A549 (cell line): ENCODE data around the gene ACSS3. TPM values are rescaled to one million over a fixed set of nuclear protein-coding genes. Genes with fewer than 3 reads are reported as not detected.
"Not testable (repeated sequence)": the region's sequence is repeated elsewhere in the genome, so short reads cannot be mapped to it uniquely, and the experiment has no call there.

Source experiments
- ATAC-seq, 2 experiments: fragments of 200-7000 bp in 1 of 2; fragments of >200 bp in 1 of 2; cut with Nextera tagmentation in 1 of 2; cut with Tn5 transposase in 1 of 2; 3 replicates each; pipeline versions ENCODE4 v1.8.0 to v1.9.1; 2018 to 2020; ENCODE audit warnings: mild to moderate bottlenecking in 1 of 2, moderate library complexity in 1 of 2
- CTCF ChIA-PET: fragments of 300-600 bp; sonication (Branson Sonifier 250); formaldehyde crosslinking; extraction: SDS; loops from one replicate; lab custom pipeline; 2021; ENCODE audit warnings: antibody characterized with exemption, inconsistent platforms; lab: Yijun Ruan, JAX
- POLR2A ChIA-PET: fragments of 350-600 bp; formaldehyde crosslinking; extraction: SDS; loops from one replicate; lab custom pipeline; 2021; ENCODE audit warnings: antibody characterized with exemption, inconsistent platforms; lab: Yijun Ruan, JAX
- DNase-seq, 2 experiments: peaks; one replicate each; pipeline versions ENCODE4 v3.0.0 to v3.0.0-alpha.2; 2011 to 2016; ENCODE audit warnings: low read depth in 1 of 2, low spot score in 1 of 2
- FAIRE-seq: peaks from 2 replicates; lab custom pipeline; 2011; peaks lifted over from hg19 to GRCh38; lab: Jason Lieb, UNC
- H3K27ac ChIP-seq, 2 experiments: fragments of >200 bp; sonication (Bioruptor Twin); formaldehyde crosslinking; 3 replicates each; pipeline ENCODE4 v1.5.1; 2016 to 2017
- H3K4me1 ChIP-seq: fragments of >200 bp; sonication (Bioruptor Twin); formaldehyde crosslinking; 3 replicates; pipeline ENCODE4 v1.6.1; 2016
- H3K4me2 ChIP-seq: fragments of >200 bp; sonication (Bioruptor Twin); formaldehyde crosslinking; 3 replicates; pipeline ENCODE4 v1.6.1; 2016
- H3K4me3 ChIP-seq: fragments of >200 bp; sonication (Bioruptor Twin); formaldehyde crosslinking; 3 replicates; pipeline ENCODE4 v1.5.1; 2016
- H3K9me3 ChIP-seq: fragments of >200 bp; sonication (Bioruptor Twin); formaldehyde crosslinking; 3 replicates; pipeline ENCODE4 v1.6.1; 2016
- BHLHE40 ChIP-seq: IDR thresholded peaks from 2 replicates; pipeline ENCODE4 v1.6.1; 2012; ENCODE audit warnings: low read depth, low read length, inconsistent platforms
- CBX2 ChIP-seq: fragments of 200-600 bp; sonication (generic); IDR thresholded peaks from 2 replicates; pipeline ENCODE4 v1.6.1; 2016; ENCODE audit warnings: low read depth, mild to moderate bottlenecking, borderline replicate concordance
- CEBPB ChIP-seq, 2 experiments: fragments of >200 bp in 1 of 2; sonication (Bioruptor Twin) in 1 of 2; formaldehyde crosslinking in 1 of 2; IDR thresholded peaks; 2 replicates each; pipeline ENCODE4 v1.6.1; 2012 to 2016
- CHD4 ChIP-seq: fragments of 200-600 bp; sonication (generic); IDR thresholded peaks from 2 replicates; pipeline ENCODE4 v1.6.1; 2016; ENCODE audit warnings: antibody characterized with exemption, mild to moderate bottlenecking, borderline replicate concordance
- EHF ChIP-seq: fragments of 250-450 bp; sonication (Bioruptor Pico); IDR thresholded peaks from 2 replicates; pipeline ENCODE4 v1.5.0; 2020; ENCODE audit warnings: mild to moderate bottlenecking
- FOSB ChIP-seq: fragments of 250-450 bp; sonication (Bioruptor Pico); IDR thresholded peaks from 2 replicates; pipeline ENCODE4 v1.5.0; 2020; ENCODE audit warnings: mild to moderate bottlenecking, moderate library complexity
- FOSL2 ChIP-seq, 2 experiments: fragments of 450-650 bp in 1 of 2; fragments of >200 bp in 1 of 2; sonication (Bioruptor Twin) in 1 of 2; formaldehyde crosslinking; IDR thresholded peaks; 2 replicates each; pipeline versions ENCODE4 v1.5.0 to v1.6.1; 2016 to 2020; ENCODE audit warnings: mild to moderate bottlenecking in 1 of 2, moderate library complexity in 1 of 2
- GATA3 ChIP-seq: IDR thresholded peaks from 2 replicates; pipeline ENCODE4 v1.6.1; 2012; ENCODE audit warnings: borderline replicate concordance
- HOXA7 ChIP-seq: fragments of 250-450 bp; sonication (Bioruptor Pico); IDR thresholded peaks from 2 replicates; pipeline ENCODE4 v1.5.0; 2020; ENCODE audit warnings: mild to moderate bottlenecking, moderate library complexity
- JUN ChIP-seq, 2 experiments: fragments of >200 bp; sonication (Bioruptor Twin); formaldehyde crosslinking; IDR thresholded peaks; 2 replicates in 1 of 2; 3 replicates in 1 of 2; pipeline ENCODE4 v1.6.1; 2016 to 2017
- KDM1A ChIP-seq: fragments of 200-600 bp; sonication (generic); IDR thresholded peaks from 2 replicates; pipeline ENCODE4 v1.6.1; 2016; ENCODE audit warnings: low read depth, mild to moderate bottlenecking
- MAFK ChIP-seq: fragments of 450-650 bp; IDR thresholded peaks from 2 replicates; pipeline ENCODE4 v1.6.1; 2014; ENCODE audit not compliant: partially characterized antibody
- MYC ChIP-seq: IDR thresholded peaks from 2 replicates; pipeline ENCODE4 v1.6.1; 2012; ENCODE audit warnings: mild to moderate bottlenecking, inconsistent platforms, low read length, improper control_type of control experiment, borderline replicate concordance
- NPAS2 ChIP-seq: fragments of 250-450 bp; sonication (Bioruptor Pico); IDR thresholded peaks from 2 replicates; pipeline ENCODE4 v1.8.0; 2022; ENCODE audit warnings: mild to moderate bottlenecking, moderate library complexity, borderline replicate concordance
- PHF8 ChIP-seq: fragments of 200-600 bp; sonication (generic); IDR thresholded peaks from 2 replicates; pipeline ENCODE4 v1.6.1; 2016; ENCODE audit warnings: low read depth, mild to moderate bottlenecking, antibody characterized with exemption, moderate library complexity, borderline replicate concordance
- POLR2AphosphoS2 ChIP-seq: conservative IDR thresholded peaks from 2 replicates; pipeline ENCODE4 v1.6.1; 2012; ENCODE audit warnings: low read length, improper control_type of control experiment, inconsistent platforms
- RFX5 ChIP-seq: fragments of 450-650 bp; IDR thresholded peaks from 2 replicates; pipeline ENCODE4 v1.7.1; 2014; ENCODE audit warnings: antibody characterized with exemption, mild to moderate bottlenecking, moderate library complexity
- WGBS: methylation state at CpG from one replicate; pipeline ENCODE4 v1.1.6; 2017; ENCODE audit errors: missing lambda C conversion rate; 5-methylcytosine and 5-hydroxymethylcytosine counted together
- polyA plus RNA-seq, 4 experiments: library from polyadenylated mRNA; depleted of rRNA in 3 of 4; stranded (reverse); fragments of >200 nt; fragmentation: RNase III in 1 of 4; extraction: RNeasy Plus Mini Kit Qiagen cat#74134 plus additional on column Dnase treatment in 1 of 4; gene quantifications; 2 replicates in 3 of 4; 3 replicates in 1 of 4; pipeline ENCODE4 v1.2.3, GENCODE V29; 2011 to 2017
- TF ChIP-seq, protein P1 (sequence below): fragments of >200 bp; sonication (Bioruptor Twin); formaldehyde crosslinking; IDR thresholded peaks from 3 replicates; pipeline ENCODE4 v1.6.1; 2016
- TF ChIP-seq, protein P2 (sequence below): fragments of 450-650 bp; IDR thresholded peaks from 2 replicates; pipeline ENCODE4 v1.6.1; 2014; ENCODE audit warnings: antibody characterized with exemption
- TF ChIP-seq, protein P3 (sequence below): fragments of >200 bp; sonication (Bioruptor Twin); formaldehyde crosslinking; IDR thresholded peaks from 2 replicates; pipeline ENCODE4 v1.6.1; 2016

The ACSS3 gene
- polyA plus RNA-seq, 2 of the 4 experiments (the other 2 are of a cell fraction) = 0.06 to 0.34 TPM

DNA sequence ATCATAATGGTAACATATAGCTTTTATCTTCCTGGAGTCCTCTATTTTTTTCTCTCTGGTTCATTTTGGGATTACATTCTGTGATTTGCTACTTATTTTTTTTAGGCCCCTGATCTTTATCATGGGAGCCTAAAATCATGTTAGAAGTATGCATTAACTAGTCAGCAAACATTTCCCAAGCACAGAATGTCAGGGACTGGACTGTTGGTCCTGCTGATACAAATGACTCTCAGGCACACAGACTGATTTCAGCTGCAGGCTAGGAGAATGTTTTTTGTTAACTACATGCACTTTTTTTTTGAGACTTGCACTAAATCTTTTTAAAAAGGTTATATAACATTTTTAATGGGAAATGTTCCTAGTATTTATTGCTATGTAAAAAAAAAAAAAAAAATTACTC lies 131.1 kb downstream of the ACSS3 start:
- H3K4me2 ChIP-seq = no peak overlapping the region
- H3K27ac ChIP-seq = no peak overlapping the region
- ChIA-PET CTCF (interaction anchor here (1.6 kb wide), 1 partner anchor 10 kb away, joined by 4 read pairs; no protein-coding TSS in a partner anchor), POLR2A (no interaction called here)
- no peak for ATAC-seq
- no peaks in the 10 kb centered on the region for H3K4me1 ChIP-seq
- TF ChIP-seq MAFK = no peak
- DNase-seq = no peak
- FAIRE-seq = no peak
- H3K9me3 ChIP-seq = no peaks in the 10 kb centered on the region
- no peak overlapping the region for H3K4me3 ChIP-seq

DNA sequence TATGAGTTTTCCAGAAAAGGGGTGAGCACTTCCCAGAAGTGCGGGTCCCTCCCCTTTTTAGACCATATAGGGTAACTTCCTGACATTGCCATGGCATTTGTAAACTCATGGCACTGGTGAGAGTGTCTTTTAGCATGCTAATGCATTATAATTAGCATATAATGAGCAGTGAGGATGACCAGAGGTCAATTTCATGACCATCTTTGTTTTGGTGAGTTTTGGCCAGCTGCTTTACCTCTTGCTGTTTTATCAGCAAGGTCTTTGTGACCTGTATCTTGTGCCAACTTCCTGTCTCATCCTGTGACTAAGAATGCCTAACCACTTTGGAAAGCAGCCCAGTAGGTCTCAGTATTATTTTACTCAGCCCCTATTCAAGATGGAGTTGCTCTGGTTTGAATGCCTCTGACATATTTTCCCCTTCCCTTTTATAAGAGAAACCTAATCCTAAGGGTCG lies 131.9 kb downstream of the ACSS3 start:
- POLR2A ChIA-PET = not testable (repeated sequence)

DNA sequence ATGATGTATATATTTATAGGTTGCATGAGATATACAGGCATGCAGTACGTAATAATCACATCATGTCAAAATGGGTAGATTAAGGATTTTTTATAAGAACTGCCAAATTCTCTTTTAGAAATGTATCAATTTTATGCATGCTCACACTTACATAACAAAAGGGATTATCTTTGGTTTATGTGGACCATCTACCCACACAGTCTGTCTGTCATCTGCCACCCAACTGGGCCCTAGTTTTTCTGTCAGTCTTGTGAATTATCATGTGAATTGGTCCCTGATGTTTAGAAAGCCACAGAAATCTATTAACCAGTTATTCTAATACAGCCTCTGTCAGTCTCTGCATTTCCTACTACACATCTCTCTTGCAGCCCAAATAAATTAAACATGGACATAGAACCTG lies 133.4 kb downstream of the ACSS3 start:
- H3K4me3 ChIP-seq = no peak overlapping the region
- no peak for FAIRE-seq
- POLR2A ChIA-PET = no interaction called here
- WGBS = 81% methylated on average over 1 of the region's 1 CpG
- ATAC-seq = no peak
- TF ChIP-seq CBX2 (no peak), KDM1A (no peak), POLR2AphosphoS2 (no peak), MAFK (no peak), PHF8 (no peak), FOSL2 (IDR thresholded peaks at IDR 0.05) (no peak), FOSL2 (CRISPR knock-in tag; IDR thresholded peaks at IDR 0.05) (no peak), HOXA7 (no peak), JUN (IDR thresholded peaks at IDR 0.05) (no peak)
- TF ChIP-seq, protein P1, sequence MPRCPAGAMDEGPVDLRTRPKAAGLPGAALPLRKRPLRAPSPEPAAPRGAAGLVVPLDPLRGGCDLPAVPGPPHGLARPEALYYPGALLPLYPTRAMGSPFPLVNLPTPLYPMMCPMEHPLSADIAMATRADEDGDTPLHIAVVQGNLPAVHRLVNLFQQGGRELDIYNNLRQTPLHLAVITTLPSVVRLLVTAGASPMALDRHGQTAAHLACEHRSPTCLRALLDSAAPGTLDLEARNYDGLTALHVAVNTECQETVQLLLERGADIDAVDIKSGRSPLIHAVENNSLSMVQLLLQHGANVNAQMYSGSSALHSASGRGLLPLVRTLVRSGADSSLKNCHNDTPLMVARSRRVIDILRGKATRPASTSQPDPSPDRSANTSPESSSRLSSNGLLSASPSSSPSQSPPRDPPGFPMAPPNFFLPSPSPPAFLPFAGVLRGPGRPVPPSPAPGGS = no peak
- TF ChIP-seq, protein P2, sequence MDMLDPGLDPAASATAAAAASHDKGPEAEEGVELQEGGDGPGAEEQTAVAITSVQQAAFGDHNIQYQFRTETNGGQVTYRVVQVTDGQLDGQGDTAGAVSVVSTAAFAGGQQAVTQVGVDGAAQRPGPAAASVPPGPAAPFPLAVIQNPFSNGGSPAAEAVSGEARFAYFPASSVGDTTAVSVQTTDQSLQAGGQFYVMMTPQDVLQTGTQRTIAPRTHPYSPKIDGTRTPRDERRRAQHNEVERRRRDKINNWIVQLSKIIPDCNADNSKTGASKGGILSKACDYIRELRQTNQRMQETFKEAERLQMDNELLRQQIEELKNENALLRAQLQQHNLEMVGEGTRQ = no peak
- no peak for DNase-seq
- CTCF ChIA-PET = no interaction called here
- no peak overlapping the region for H3K27ac ChIP-seq
- no peak overlapping the region for H3K4me2 ChIP-seq
- H3K4me1 ChIP-seq = no peaks in the 10 kb centered on the region
- no peaks in the 10 kb centered on the region for H3K9me3 ChIP-seq

More for the DNA sequence above, 131.9 kb downstream of the ACSS3 start:
- H3K4me2 ChIP-seq = 0 out of 3 replicates have a peak overlapping the region, but pooled peaks have one; percentile 14
- not testable (repeated sequence) for FAIRE-seq, ATAC-seq, H3K27ac ChIP-seq, H3K4me1 ChIP-seq, H3K4me3 ChIP-seq, H3K9me3 ChIP-seq
- DNase-seq = peak in 1 of 2 experiments; percentile 20
- CTCF ChIA-PET = interaction anchor here (0.6 kb wide), 1 partner anchor 154 kb away, joined by 3 read pairs; no protein-coding TSS in a partner anchor
- 8% methylated on average over 2 of the region's 2 CpGs for WGBS

DNA sequence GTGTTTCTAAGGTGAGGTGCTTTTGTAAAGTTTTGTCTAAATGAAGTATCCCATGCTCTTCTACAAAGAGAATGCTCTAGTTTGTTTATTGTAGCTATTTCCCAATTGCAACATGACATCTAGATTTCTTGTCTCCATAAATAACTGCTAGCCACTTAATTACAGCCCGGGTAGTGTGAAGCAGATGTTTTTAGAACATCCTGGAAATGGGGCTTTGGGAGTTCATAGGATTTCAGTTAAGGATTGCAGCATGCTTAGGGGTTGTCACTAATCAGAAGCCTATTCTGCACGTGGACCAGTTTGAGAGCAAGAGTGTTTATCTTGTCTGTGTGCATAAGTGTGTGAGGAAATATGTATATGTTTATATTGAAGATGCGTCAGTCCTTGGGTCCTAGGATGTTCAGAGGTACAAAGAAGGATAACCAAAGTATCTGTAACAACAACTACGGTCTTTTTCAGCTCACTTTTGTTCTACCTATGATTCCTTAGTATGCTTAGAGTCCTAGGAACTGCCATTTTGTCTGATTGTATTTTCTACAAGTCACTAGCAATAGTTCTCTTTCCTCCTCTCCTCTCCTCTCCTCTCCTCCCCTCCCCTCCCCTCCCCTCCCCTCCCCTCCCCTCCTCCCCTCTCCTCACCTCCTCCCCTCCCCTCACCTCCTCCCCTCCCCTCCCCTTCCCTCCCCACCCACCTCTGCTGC lies 135.3 kb downstream of the ACSS3 start:
- ATAC-seq (no peak), DNase-seq (no peak), FAIRE-seq (no peak)
- ChIA-PET CTCF (no interaction called here), POLR2A (no interaction called here)
- H3K9me3 ChIP-seq = no peaks in the 10 kb centered on the region
- no peak overlapping the region for H3K4me2 ChIP-seq
- H3K27ac ChIP-seq = no peak overlapping the region
- no peaks in the 10 kb centered on the region for H3K4me1 ChIP-seq
- TF ChIP-seq MYC = no peak
- TF ChIP-seq BHLHE40 = no peak
- TF ChIP-seq CEBPB (IDR thresholded peaks at IDR 0.05) = no peak
- TF ChIP-seq FOSB (CRISPR knock-in tag) = no peak
- TF ChIP-seq, protein P3, sequence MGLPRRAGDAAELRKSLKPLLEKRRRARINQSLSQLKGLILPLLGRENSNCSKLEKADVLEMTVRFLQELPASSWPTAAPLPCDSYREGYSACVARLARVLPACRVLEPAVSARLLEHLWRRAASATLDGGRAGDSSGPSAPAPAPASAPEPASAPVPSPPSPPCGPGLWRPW = no peak
- no peak for TF ChIP-seq HOXA7
- TF ChIP-seq GATA3 = no peak
- TF ChIP-seq MAFK = no peak
- TF ChIP-seq EHF (CRISPR knock-in tag) = no peak
- TF ChIP-seq PHF8 = no peak
- no peak for TF ChIP-seq RFX5
- TF ChIP-seq, protein P2 = no peak
- TF ChIP-seq NPAS2 (CRISPR knock-in tag) = no peak
- TF ChIP-seq CHD4 = no peak
- H3K4me3 ChIP-seq = no peak overlapping the region
- 11% methylated on average over 4 of the region's 4 CpGs for WGBS
